ENCODE results near the gene UBL4B.

Gene UBL4B

GRCh38 chr1:110132682-110133081, 20.4 kb downstream of the UBL4B start:
- Histone ChIP-seq H3K79me2 (ENCODE audit: insufficient read depth, low read length) (no peaks in the 10 kb centered on the region), H3K4me1 (ENCODE audit: insufficient read depth, low read length, severe bottlenecking) (no peaks in the 10 kb centered on the region), H2AFZ (ENCODE audit: low read length) (no peak overlapping the region), H3K9me2 (ENCODE audit: low read depth, low read length) (no peaks in the 10 kb centered on the region), H3K4me3 (ENCODE audit: low read depth, low read length, poor library complexity, severe bottlenecking) (no peak overlapping the region), H3K36me3 (ENCODE audit: insufficient read depth, low read length) (no peaks in the 10 kb centered on the region), H3K4me2 (ENCODE audit: low read length) (no peak overlapping the region), H3K27ac (ENCODE audit: low read depth, low read length, poor library complexity, severe bottlenecking) (no peak overlapping the region), H3K27me3 (ENCODE audit: insufficient read depth, low read length) (peaks cover 10% of the 10 kb centered on the region; the same call in 1 of the 2 replicates), H3F3A (ENCODE audit: insufficient read depth, low read length) (no peaks in the 10 kb centered on the region), H4K20me1 (ENCODE audit: insufficient read depth, low read length) (no peaks in the 10 kb centered on the region), H3K9ac (ENCODE audit: low read length) (no peak overlapping the region), H3K9me3 (ENCODE audit: low read length) (no peaks in the 10 kb centered on the region)
- TF ChIP-seq EZH2 (IDR thresholded peaks at IDR 0.05; ENCODE audit: borderline replicate concordance, low read length): no peak
- TF ChIP-seq, protein P1, sequence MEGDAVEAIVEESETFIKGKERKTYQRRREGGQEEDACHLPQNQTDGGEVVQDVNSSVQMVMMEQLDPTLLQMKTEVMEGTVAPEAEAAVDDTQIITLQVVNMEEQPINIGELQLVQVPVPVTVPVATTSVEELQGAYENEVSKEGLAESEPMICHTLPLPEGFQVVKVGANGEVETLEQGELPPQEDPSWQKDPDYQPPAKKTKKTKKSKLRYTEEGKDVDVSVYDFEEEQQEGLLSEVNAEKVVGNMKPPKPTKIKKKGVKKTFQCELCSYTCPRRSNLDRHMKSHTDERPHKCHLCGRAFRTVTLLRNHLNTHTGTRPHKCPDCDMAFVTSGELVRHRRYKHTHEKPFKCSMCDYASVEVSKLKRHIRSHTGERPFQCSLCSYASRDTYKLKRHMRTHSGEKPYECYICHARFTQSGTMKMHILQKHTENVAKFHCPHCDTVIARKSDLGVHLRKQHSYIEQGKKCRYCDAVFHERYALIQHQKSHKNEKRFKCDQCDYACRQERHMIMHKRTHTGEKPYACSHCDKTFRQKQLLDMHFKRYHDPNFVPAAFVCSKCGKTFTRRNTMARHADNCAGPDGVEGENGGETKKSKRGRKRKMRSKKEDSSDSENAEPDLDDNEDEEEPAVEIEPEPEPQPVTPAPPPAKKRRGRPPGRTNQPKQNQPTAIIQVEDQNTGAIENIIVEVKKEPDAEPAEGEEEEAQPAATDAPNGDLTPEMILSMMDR (IDR thresholded peaks at IDR 0.05; ENCODE audit: low read length): no peak

DNA sequence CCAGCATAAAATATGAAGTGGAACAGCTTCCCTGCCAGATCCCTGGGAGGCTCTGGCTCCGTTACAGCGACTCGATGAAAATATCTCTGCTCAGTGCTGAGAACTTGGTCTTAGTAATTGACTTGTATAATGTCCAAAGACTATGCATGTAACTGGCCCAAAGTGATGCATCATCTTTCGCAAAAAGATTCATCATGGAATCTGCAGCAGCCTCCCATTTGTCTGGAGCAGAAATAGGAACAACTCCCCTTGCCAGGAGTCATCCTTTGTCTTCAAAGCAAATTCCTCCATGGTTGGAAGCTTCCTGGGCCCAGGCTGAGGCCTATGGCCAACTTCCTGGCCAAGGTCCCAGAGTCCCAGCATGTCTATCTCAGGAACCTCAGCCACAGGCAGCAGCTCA, 21.2 kb downstream of the UBL4B start:
- no peaks in the 10 kb centered on the region for H3K4me1 ChIP-seq (ENCODE audit: insufficient read depth, low read length, severe bottlenecking)
- H3K79me2 ChIP-seq (ENCODE audit: insufficient read depth, low read length): no peaks in the 10 kb centered on the region
- H4K20me1 ChIP-seq (ENCODE audit: insufficient read depth, low read length): no peaks in the 10 kb centered on the region
- no peaks in the 10 kb centered on the region for H3K9me3 ChIP-seq (ENCODE audit: low read length)
- H3K27ac ChIP-seq (ENCODE audit: low read depth, low read length, poor library complexity, severe bottlenecking): no peak overlapping the region
- no peaks in the 10 kb centered on the region for H3F3A ChIP-seq (ENCODE audit: insufficient read depth, low read length)
- H3K9ac ChIP-seq (ENCODE audit: low read length): no peak overlapping the region
- no peak overlapping the region for H3K4me3 ChIP-seq (ENCODE audit: low read depth, low read length, poor library complexity, severe bottlenecking)
- no peak overlapping the region for H2AFZ ChIP-seq (ENCODE audit: low read length)
- no peaks in the 10 kb centered on the region for H3K36me3 ChIP-seq (ENCODE audit: insufficient read depth, low read length)
- no peaks in the 10 kb centered on the region for H3K9me2 ChIP-seq (ENCODE audit: low read depth, low read length)
- no peak overlapping the region for H3K4me2 ChIP-seq (ENCODE audit: low read length)
- H3K27me3 ChIP-seq (ENCODE audit: insufficient read depth, low read length): peaks cover 10% of the 10 kb centered on the region; the same call in 1 of the 2 replicates
- TF ChIP-seq, protein P1 (IDR thresholded peaks at IDR 0.05; ENCODE audit: low read length): no peak
- no peak for TF ChIP-seq EZH2 (IDR thresholded peaks at IDR 0.05; ENCODE audit: borderline replicate concordance, low read length)

DNA sequence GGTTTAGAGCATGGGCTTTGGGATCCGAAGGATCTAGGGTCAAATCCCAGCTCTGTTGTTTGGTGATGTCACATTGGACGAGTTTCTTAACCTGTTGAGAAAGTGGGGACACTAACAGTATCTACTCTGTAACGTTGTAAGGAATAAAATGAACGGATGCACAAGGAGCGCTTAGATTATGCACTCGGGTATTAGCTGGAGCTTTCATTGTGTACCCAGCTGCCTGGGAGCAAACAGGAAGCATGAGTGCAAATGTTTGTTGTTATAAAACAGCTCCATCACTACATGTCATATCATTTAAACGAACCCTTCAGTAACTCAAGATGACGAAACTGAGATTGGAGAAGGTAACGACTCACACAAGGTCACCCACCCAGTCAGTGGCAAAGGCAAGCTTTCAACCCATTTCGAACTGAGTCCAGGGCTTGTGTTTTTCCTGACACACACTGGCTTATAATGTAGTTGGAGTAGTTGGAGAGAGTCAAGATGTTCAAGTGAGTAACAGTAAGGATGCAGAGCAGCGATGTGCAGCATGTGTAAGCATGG, 21.9 kb downstream of the UBL4B start:
- Histone ChIP-seq H3K4me2 (ENCODE audit: low read length) (no peak overlapping the region), H3F3A (ENCODE audit: insufficient read depth, low read length) (no peaks in the 10 kb centered on the region), H2AFZ (ENCODE audit: low read length) (no peak overlapping the region), H3K79me2 (ENCODE audit: insufficient read depth, low read length) (no peaks in the 10 kb centered on the region), H3K9me2 (ENCODE audit: low read depth, low read length) (no peaks in the 10 kb centered on the region), H3K4me3 (ENCODE audit: low read depth, low read length, poor library complexity, severe bottlenecking) (no peak overlapping the region), H3K9me3 (ENCODE audit: low read length) (no peaks in the 10 kb centered on the region), H3K36me3 (ENCODE audit: insufficient read depth, low read length) (no peaks in the 10 kb centered on the region), H3K9ac (ENCODE audit: low read length) (no peak overlapping the region), H4K20me1 (ENCODE audit: insufficient read depth, low read length) (no peaks in the 10 kb centered on the region), H3K27me3 (ENCODE audit: insufficient read depth, low read length) (peaks cover 10% of the 10 kb centered on the region; the same call in 1 of the 2 replicates), H3K4me1 (ENCODE audit: insufficient read depth, low read length, severe bottlenecking) (no peaks in the 10 kb centered on the region), H3K27ac (ENCODE audit: low read depth, low read length, poor library complexity, severe bottlenecking) (no peak overlapping the region)
- TF ChIP-seq, protein P1 (IDR thresholded peaks at IDR 0.05; ENCODE audit: low read length): no peak
- no peak for TF ChIP-seq EZH2 (IDR thresholded peaks at IDR 0.05; ENCODE audit: borderline replicate concordance, low read length)

All from OCI-LY1 (cell line).